Astrocyte (in vitro differentiated cells and primary cell): ENCODE results near the gene RAB6B.

Source experiments
- EZH2 ChIP-seq: IDR thresholded peaks from 2 replicates; pipeline ENCODE4 v1.6.1; 2012; ENCODE audit warnings: mild to moderate bottlenecking, low read length, inconsistent platforms; ENCODE audit not compliant: insufficient read depth
- TF ChIP-seq, protein P1 (sequence below): IDR thresholded peaks from 2 replicates; pipeline ENCODE4 v1.5.1; 2011; ENCODE audit warnings: low read depth, mild to moderate bottlenecking, inconsistent platforms, low read length, moderate library complexity; ENCODE audit not compliant: insufficient read depth

- TF ChIP-seq, protein P1, sequence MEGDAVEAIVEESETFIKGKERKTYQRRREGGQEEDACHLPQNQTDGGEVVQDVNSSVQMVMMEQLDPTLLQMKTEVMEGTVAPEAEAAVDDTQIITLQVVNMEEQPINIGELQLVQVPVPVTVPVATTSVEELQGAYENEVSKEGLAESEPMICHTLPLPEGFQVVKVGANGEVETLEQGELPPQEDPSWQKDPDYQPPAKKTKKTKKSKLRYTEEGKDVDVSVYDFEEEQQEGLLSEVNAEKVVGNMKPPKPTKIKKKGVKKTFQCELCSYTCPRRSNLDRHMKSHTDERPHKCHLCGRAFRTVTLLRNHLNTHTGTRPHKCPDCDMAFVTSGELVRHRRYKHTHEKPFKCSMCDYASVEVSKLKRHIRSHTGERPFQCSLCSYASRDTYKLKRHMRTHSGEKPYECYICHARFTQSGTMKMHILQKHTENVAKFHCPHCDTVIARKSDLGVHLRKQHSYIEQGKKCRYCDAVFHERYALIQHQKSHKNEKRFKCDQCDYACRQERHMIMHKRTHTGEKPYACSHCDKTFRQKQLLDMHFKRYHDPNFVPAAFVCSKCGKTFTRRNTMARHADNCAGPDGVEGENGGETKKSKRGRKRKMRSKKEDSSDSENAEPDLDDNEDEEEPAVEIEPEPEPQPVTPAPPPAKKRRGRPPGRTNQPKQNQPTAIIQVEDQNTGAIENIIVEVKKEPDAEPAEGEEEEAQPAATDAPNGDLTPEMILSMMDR: no peak
- TF ChIP-seq EZH2: no peak
These were observed 14.2 kb downstream of the RAB6B start for GRCh38 chr3:133881492-133881891.
